Measurements from ENCODE around the gene CREB3L4. TPM values are rescaled to one million over a fixed set of nuclear protein-coding genes. Genes with fewer than 3 reads are reported as not detected.
"Not testable (repeated sequence)": the region's sequence is repeated elsewhere in the genome, so short reads cannot be mapped to it uniquely, and the experiment has no call there.

The CREB3L4 gene
- total and polyA plus RNA-seq, 2 of the 13 experiments (the other 11 are each of a cell fraction or from before 2014, with no cell fraction given), result 9.9 to 18.7 TPM

- TF ChIP-seq ZNF280D (CRISPR knock-in tag; IDR thresholded peaks at IDR 0.05), result 0 out of 2 replicates have a peak, but pooled peaks have one; percentile 23
- peak; percentile 22; the same call in 1 of the 2 replicates for TF ChIP-seq ZMYM3 (CRISPR knock-in tag; IDR thresholded peaks at IDR 0.05)
- TF ChIP-seq ZNF142 (CRISPR knock-in tag; IDR thresholded peaks at IDR 0.05), result peak; percentile 49; the same call in 1 of the 2 replicates
Observed at GRCh38 chr1:153979091-153979490, 11.4 kb downstream of the CREB3L4 start (continued).

- H3K27me3 ChIP-seq (ENCODE audit: control insufficient read depth in 1 of 2, insufficient read depth in 2 of 2, low read length in 2 of 2); H3K9ac ChIP-seq (ENCODE audit: insufficient read depth, low read depth, low read length); FAIRE-seq; intact Hi-C loops (cut with micrococcal nuclease; ENCODE audit: unreplicated experiment); CTCF ChIA-PET (ENCODE audit: low intra/inter-chr PET ratio, low total read pairs); H3K4me2 ChIP-seq (ENCODE audit: low read depth, low read length); H3K4me3 ChIP-seq (replicated peaks in 1 of 3; ENCODE audit: insufficient read depth in 1 of 3, low read depth in 2 of 3, low read length in 3 of 3); ATAC-seq; H3K27ac ChIP-seq (ENCODE audit: extremely low read length, insufficient read depth, low read length); H4K20me1 ChIP-seq (ENCODE audit: insufficient read depth, low read length); POLR2A ChIA-PET; H3K36me3 ChIP-seq (replicated peaks in 1 of 2; ENCODE audit: control insufficient read depth in 1 of 2, insufficient read depth in 2 of 2, low read length in 2 of 2); H2AFZ ChIP-seq (ENCODE audit: low read length); DNase-seq (ENCODE audit: low spot score); H3K9me3 ChIP-seq (ENCODE audit: low read length): not testable (repeated sequence)
- WGBS (ENCODE audit: low lambda C conversion rate), result 93% methylated on average over 2 of the region's 2 CpGs
- in situ Hi-C loops (cut with HindIII; ENCODE audit: extremely low pct_ligation_motif_present, low pct_unique_long_range_greater_than_20kb), result loop anchor here (10.0 kb wide), 1 partner anchor 297 kb away; no protein-coding TSS in a partner anchor
- BruUV-seq (replicated peaks), result TSS peak; percentile 44
- Histone ChIP-seq H3K4me1 (ENCODE audit: insufficient read depth, low read length) (peaks cover 24% of the 10 kb centered on the region), H3K79me2 (ENCODE audit: insufficient read depth, low read length) (peaks cover 11% of the 10 kb centered on the region)
Observed at GRCh38 chr1:153981735-153982134, 14.0 kb downstream of the CREB3L4 start.

Measured in HepG2 (cell line).